ENCODE measurements around the gene CHSY1. TPM values are rescaled to one million over a fixed set of nuclear protein-coding genes. Genes with fewer than 3 reads are reported as not detected.
A peak's percentile ranks its signal among the peaks of the same experiment; 100 is the strongest.

The CHSY1 gene
- total and polyA plus RNA-seq, 10 of the 15 experiments (the other 5 are each of a cell fraction or from before 2014, with no cell fraction given) = 1.4 to 31.2 (median 10.5) TPM

GRCh38 chr15:101242160-101242998 is 9.5 kb downstream of the CHSY1 start (continued):
- TF ChIP-seq ATF3 (IDR thresholded peaks at IDR 0.05; ENCODE audit: borderline replicate concordance, extremely low read depth, low read depth, low read length) (peak; percentile 25; the same call in 1 of the 2 replicates), IRF3 (IDR thresholded peaks at IDR 0.05) (no peak), HCFC1 (IDR thresholded peaks at IDR 0.05; ENCODE audit: low read length) (no peak), RBBP5 (conservative IDR thresholded peaks at IDR 0.05) (no peak), CHD4 (IDR thresholded peaks at IDR 0.05) (no peak), NFYB (IDR thresholded peaks at IDR 0.05; ENCODE audit: insufficient read depth, low read depth, low read length) (peak; percentile 82), MLLT1 (IDR thresholded peaks at IDR 0.05) (no peak), RAD21 (IDR thresholded peaks at IDR 0.05; ENCODE audit: insufficient read depth, low read depth, low read length) (no peak), EZH2 (IDR thresholded peaks at IDR 0.05; ENCODE audit: borderline replicate concordance, control insufficient read depth, low read depth, low read length) (no peak), ZBTB40 (IDR thresholded peaks at IDR 0.05; ENCODE audit: borderline replicate concordance) (no peak; the same call in 1 of the 2 replicates), POU2F2 (IDR thresholded peaks at IDR 0.05; ENCODE audit: borderline replicate concordance, low read depth, low read length) (peak; percentile 57; the same call in 1 of the 3 replicates), SUZ12 (IDR thresholded peaks at IDR 0.05; ENCODE audit: unreplicated experiment) (no peak), CTCF (IDR thresholded peaks at IDR 0.05 in 2 of 3, conservative IDR thresholded peaks at IDR 0.05 in 1 of 3; ENCODE audit: control insufficient read depth in 2 of 3, extremely low read depth in 1 of 3, insufficient read depth in 1 of 3, low read depth in 3 of 3, low read length in 3 of 3) (no peak), MEF2B (IDR thresholded peaks at IDR 0.05; ENCODE audit: partially characterized antibody, poor library complexity, severe bottlenecking) (no peak), POLR2AphosphoS2 (IDR thresholded peaks at IDR 0.05; ENCODE audit: low read depth, low read length) (no peak), HDAC6 (IDR thresholded peaks at IDR 0.05; ENCODE audit: unreplicated experiment) (no peak), ZNF24 (IDR thresholded peaks at IDR 0.05) (no peak), TBL1XR1 (IDR thresholded peaks at IDR 0.05; ENCODE audit: low read depth, low read length) (no peak)

Data from GM12878 (cell line).